NCI-H2081 treated with DMSO at 0.1 percent for 48 hours (cell line): Measurements from ENCODE around the gene WNT9A.

Source experiments
- DNase-seq: peaks from one replicate; lab custom pipeline; 2025; lab: John Stamatoyannopoulos, UW

The WNT9A gene

DNA sequence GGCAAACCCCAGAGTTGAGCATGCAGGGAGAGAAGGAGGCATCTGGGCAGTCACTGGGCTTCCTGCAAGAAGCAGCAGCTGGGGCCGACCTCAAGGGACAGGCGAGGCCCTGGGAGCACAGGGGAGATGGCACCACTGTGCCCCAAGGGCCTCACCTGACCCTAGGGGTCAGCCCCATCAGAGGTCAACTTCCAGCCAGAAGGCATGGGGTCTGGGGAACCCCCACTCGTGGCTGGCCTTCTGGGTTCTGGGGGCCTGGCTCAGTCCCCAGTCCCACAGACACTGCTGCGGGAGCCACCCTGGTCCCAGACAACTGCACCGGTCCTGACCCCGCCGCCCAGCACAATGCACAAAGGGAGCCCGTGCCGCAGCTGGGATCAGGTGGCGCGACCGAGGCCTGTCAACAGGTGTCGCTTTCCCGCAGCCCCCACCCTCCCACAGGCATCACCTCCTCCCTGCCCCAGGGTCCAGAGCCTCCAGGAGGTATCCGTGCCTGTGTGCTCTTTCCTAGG is 6.2 kb downstream of the WNT9A start:
- no peak for DNase-seq

GRCh38 chr1:227940791-227941241 is 6.9 kb downstream of the WNT9A start:
- no peak for DNase-seq

GRCh38 chr1:227939791-227940771 is 7.7 kb downstream of the WNT9A start:
- DNase-seq = no peak

DNA sequence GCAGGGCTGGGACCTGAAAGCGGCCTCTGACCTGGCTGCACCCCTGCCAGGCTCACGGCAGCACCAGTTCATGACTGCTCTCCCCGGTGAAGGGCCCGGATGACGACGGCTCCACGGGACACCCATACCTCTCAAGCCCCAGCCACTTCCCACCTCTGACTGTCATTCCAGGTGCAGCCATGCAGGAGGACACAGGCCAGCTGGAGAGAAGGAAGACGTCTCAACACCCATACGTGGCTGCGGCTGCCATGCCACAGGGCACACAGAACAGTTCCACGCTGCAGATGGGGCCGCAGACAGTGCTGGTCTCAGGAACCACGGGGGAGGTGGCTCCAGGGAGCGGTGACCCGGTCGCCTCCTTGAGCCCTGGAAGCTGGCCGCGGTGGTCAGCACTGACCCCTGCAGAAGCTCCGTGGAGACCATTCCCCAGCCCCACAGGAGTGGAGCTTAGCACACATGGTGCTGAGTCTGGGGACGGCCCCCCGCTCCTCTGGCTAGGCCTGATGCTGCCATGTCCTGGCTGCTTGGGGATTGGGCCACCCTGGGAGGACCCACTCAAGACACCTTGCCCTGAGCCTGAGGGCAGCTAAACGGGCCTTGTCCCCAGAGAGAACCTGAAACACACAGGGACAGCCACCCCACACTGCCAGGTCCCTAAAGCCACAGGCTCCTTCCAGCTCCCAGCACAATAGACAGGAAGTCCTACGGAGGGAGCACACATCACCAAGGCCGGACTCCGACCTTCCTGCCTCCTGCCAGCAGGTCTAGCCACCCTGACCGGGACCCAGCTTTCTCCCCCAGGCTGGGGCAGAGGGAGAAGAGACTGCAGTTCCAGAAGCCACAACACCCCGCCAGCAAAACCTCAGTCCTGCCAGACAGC is 8.6 kb downstream of the WNT9A start:
- no peak for DNase-seq

- DNase-seq = no peak
Measured at GRCh38 chr1:227938276-227938675, 9.5 kb downstream of the WNT9A start.

GRCh38 chr1:227937838-227938145 is 9.9 kb downstream of the WNT9A start:
- DNase-seq = no peak

GRCh38 chr1:227937031-227937837 is 10.5 kb downstream of the WNT9A start:
- DNase-seq = no peak

DNA sequence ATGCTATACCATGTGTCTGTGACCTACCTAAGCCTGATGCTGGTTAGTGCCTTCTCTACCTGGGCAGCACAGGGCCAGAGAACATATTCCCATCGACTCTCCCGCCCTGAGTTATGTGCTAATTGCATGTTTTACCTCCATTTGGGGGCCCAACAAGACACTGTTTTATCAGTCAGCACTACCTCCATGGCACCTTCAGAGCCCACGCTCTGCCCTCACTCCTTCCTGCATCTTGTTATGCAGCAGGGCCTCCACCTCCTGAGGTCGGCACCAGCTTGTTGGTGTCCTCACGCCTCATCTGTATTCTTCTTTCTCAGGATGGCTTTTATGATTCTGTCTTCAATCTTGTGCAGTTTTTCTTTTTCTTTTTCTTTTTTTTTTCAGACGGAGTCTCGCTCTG is 11.9 kb downstream of the WNT9A start:
- DNase-seq = no peak

DNA sequence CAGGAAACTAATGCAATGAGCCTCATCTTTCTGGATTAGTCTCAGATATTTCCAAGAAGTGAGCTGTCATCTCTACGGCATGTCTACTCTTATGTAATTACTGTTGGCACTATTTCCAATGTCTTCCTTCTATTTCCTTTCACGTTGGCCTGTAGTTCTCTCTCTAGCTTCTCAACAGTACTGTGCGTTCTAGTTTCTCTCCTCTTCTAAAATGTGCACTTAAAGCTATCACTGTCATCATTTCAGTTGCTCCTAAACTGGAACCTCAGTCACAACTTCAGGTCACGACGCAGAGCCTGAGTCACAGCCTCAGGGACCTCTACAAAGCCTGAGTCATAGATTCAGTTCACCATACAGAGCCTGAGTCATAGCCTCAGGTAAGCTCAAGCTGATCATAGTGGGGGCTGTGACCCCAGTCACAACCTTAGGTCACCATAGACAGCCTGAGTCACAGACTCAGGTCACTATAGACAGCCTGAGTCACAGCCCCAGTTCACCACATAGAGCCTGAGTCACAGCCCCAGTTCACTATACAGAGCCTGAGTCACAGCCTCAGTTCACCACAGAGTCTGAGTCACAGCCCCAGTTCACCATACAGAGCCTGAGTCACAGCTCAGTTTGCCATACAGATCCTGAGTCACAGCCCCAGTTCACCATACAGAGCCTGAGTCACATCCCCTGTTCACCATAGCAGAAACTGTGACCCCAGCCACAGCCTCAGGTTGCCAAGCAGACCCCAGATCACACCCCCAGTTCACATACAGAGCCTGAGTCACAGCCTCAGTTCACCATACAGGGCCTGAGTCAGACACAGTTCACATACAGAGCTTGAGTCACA is 13.0 kb downstream of the WNT9A start:
- DNase-seq = no peak

- DNase-seq = no peak
Measured at GRCh38 chr1:227929751-227930472, 17.8 kb downstream of the WNT9A start.

DNA sequence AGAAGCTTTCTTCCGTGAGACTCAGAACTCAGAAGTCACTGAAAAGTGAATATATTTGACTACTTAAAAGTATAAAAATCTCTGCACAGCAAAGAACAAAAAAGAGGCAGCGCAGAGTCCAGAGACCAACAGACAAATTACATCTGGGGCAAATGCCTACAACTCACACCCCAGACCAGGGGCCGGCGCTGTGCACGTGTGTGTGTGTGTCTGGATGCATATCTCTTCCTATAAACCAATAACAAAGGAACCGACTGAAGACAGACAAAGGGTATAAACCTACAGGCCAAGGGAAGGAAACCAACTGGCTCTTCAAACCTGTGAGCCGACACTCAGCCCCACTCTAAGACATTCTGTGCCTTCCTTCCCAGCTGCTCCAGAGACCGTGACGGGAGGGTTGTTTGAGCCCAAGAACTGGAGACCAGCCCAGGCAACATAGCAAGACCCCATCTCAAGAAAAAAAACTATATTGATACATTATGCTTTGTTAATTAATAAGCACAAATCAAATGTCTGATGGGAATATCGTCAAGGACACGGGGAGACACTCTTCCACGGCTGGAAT is 18.8 kb downstream of the WNT9A start:
- DNase-seq = no peak

DNA sequence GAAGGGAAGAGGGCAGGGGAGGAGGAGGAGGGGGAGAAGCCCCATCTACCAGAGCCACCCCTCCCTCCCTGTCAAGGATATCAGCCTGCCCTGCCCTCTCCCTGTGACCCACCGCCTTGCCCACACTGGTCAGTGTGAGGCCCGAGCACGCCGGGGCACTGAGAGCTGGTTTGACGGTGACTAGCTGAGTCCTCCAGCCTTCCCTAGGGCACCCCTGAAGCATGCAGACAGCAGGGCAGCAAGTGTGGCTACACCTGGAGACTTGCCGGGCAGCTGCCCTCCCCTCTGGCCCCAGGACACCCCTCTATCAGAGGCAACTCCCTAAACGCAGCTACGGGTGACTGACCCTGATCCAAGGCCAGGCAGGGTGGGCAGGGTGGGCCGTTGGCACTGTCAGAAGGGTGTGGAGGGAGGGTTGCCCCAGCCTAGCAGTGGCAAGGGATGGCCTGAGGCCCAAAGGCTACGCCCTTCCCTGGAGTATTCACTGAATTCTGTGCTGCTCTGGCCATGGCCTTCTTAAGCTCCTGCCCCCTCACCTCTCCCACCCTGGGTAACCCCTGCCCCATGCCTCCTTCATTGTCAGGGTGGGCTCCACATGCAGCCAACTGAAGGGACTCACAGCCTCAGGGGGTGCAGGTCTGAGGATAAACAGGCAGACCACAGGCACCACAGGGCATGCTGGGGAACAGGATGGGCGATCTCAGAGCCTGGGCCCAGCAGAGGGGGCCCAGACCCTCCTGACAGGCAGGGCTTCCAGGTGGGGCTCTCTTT is 19.6 kb downstream of the WNT9A start:
- no peak for DNase-seq

- DNase-seq = no peak
Measured at GRCh38 chr1:227926896-227927885, 20.5 kb downstream of the WNT9A start.

GRCh38 chr1:227926216-227926791 is 21.4 kb downstream of the WNT9A start:
- DNase-seq = no peak

DNA sequence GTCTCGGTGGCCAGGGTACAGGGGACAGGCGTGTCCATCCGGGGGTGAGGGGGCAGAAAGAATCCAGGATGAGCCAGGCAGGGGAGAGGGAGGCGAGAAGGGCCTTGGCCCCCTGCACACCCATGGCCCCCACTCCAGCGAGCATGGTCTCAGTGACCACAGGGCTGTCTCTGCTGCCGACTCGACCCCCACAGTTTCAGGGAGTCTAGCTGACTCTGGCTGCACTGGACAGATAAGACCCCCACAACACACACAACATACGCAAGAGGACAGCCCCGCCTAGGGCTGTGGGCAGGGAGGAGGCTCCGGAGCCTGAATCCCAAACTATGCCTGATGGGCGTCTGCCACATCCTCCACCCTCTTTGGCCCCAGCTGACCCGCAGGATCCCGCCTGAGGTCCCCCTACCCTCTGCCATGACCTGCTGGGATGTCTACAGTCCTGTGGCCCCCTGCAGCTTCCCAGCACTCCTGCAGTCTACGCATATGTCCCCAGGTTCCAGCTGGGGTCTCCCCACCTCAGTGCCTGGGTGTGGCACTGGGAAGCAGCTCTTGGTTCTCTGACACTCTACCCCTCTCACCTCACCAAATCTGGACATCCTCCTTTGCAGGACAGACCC is 22.0 kb downstream of the WNT9A start:
- DNase-seq = no peak

DNA sequence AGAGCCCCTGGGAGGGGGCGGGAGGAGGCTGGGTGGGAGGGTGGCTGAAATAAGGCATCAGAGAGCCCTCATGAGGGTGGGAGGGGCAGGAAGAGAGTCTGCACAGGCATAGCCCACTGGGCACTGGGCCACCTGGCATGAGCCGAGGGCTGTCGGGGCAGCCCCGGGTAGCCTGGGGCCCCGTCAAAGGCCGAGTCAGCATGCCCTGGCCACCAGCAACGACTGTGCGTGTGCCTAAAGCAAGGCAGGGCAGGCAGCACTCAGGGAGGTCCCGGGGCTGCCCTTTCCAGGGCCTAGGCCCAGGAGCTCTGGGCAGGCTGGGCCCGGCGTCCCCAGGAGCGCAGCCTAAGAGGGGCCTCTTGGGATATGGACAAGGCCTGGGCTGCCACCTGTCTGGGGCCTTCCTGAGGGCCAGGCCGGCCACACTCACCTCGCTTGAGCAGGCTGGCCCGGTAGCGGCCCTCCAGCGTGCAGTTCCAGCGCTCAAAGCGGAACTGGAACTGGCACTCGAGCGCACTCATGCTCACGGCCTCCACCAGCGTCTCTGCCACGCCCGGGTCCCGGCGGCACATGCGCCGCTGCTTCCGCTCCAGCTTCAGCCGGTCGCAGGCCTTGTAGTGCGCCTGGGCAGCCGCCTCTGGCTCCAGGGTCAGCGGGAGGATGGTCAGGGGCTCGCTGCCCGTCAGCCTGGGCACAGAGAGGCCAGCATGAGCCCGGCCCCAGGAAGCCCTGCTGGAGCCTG is 22.7 kb downstream of the WNT9A start:
- DNase-seq = no peak
